NB4 (cell line): ENCODE results near the gene TMEM100.

Experiments
- DNase-seq: peaks from one replicate; pipeline ENCODE4 v3.0.0; 2010; ENCODE audit warnings: low read depth
- H3K4me3 ChIP-seq: one replicate; pipeline ENCODE4 v1.5.1; 2011; ENCODE audit warnings: mild to moderate bottlenecking, low read depth, low read length, moderate library complexity
- MYC ChIP-seq: IDR thresholded peaks from 2 replicates; pipeline ENCODE4 v1.6.1; 2011; ENCODE audit warnings: low read depth, low read length
- POLR2A ChIP-seq: IDR thresholded peaks from 2 replicates; pipeline ENCODE4 v1.6.1; 2011; ENCODE audit warnings: mild to moderate bottlenecking; ENCODE audit not compliant: insufficient read length; ENCODE audit errors: extremely low read depth
- TF ChIP-seq, protein P1 (sequence below): IDR thresholded peaks from one replicate; pipeline ENCODE4 v1.5.1; 2012; ENCODE audit warnings: low read depth, low read length
- TF ChIP-seq, protein P2 (sequence below): IDR thresholded peaks from 2 replicates; pipeline ENCODE4 v1.6.1; 2011; ENCODE audit warnings: low read depth, low read length

Gene TMEM100

DNA sequence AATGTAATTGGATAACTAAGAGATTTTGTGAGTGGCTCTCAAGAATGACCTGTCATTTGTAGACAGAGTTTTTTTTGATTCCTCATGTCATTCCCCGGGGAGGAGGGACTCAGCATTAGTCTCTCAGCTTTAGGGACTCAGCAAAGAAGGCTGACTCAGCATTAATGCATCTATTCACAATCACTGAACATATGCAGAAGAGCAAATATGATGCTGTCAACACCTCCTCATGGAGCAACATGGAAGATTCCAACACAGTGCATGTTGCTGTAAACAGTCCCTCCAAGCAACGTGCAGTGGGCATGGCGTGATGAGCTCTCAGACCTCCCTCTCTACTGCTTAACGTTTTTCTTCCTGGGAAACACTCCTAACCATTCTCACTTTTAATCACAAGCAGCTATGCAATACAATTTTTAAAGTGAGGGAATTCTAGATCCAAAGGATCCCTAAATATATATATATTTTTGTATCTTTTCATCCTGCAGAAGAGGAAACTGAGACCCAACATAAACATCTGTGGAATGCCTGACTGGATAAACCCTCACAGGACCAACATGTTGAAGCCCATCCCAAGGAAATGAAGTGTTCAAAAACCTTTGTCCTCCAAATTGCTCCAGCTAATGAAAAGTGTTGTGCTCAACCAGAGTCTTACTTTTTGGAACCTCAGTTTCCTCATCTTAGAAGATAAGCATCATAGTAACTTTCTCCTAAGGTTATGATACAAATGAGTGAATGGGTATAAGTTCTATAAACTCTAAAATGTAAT is 38.9 kb downstream of the TMEM100 start:
- TF ChIP-seq, protein P1, sequence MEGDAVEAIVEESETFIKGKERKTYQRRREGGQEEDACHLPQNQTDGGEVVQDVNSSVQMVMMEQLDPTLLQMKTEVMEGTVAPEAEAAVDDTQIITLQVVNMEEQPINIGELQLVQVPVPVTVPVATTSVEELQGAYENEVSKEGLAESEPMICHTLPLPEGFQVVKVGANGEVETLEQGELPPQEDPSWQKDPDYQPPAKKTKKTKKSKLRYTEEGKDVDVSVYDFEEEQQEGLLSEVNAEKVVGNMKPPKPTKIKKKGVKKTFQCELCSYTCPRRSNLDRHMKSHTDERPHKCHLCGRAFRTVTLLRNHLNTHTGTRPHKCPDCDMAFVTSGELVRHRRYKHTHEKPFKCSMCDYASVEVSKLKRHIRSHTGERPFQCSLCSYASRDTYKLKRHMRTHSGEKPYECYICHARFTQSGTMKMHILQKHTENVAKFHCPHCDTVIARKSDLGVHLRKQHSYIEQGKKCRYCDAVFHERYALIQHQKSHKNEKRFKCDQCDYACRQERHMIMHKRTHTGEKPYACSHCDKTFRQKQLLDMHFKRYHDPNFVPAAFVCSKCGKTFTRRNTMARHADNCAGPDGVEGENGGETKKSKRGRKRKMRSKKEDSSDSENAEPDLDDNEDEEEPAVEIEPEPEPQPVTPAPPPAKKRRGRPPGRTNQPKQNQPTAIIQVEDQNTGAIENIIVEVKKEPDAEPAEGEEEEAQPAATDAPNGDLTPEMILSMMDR, result no peak
- no peak for TF ChIP-seq POLR2A
- TF ChIP-seq, protein P2, sequence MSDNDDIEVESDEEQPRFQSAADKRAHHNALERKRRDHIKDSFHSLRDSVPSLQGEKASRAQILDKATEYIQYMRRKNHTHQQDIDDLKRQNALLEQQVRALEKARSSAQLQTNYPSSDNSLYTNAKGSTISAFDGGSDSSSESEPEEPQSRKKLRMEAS, result no peak
- no peak for TF ChIP-seq MYC
- no peak for DNase-seq
- no peak overlapping the region for H3K4me3 ChIP-seq

DNA sequence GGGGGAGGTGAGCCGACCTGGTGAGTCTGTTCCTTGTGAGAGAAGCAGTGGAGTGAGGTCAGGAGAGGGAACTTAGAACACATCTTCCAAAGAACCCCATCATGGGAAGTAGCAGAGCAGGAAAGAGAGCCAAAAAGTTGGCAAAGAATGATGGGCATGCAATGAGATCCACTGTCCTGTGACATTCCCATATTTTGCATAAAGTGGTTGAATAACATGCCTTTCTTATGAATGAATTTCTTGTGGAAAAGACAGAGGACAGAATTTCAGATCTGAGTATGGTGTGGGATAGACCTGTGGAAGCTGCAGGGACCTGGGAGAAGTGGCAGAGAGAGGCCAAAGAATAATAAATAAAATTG is 41.3 kb downstream of the TMEM100 start:
- H3K4me3 ChIP-seq, result no peak overlapping the region

DNA sequence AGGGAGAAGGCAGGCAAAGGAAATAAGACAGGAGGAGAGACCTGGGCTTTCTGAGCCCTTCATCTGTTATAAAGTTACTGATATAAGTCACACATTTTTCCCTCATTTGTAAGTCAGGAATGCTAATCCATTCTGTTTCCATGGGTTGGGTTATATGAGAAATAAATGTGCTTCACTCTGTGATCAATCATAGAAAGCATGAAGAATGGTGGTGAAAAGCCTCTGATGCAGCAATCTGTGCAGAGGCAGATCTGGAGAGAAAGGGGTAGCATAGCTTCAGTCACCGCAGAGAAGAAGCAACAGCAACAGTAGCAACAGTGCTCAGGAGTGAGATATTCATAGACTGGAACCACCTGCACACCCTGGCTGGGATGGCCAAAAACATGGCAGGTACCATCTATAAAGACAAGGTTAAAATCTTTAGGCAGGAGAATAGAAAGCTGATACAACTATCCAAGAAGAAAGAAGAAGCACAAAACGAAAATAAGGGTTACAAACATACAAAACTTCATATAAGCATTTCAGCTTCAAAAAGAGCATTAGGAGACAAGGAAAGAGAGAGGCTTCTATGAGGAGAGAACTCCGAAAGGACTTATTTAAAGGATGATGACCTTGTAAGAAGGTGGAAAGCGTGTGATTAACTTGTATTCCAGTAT is 41.9 kb downstream of the TMEM100 start:
- no peak for DNase-seq
- no peak for TF ChIP-seq MYC
- no peak for TF ChIP-seq POLR2A
- TF ChIP-seq, protein P2, result no peak
- TF ChIP-seq, protein P1, result no peak
- H3K4me3 ChIP-seq, result no peak overlapping the region

More for the DNA sequence above, 41.3 kb downstream of the TMEM100 start:
- DNase-seq, result no peak
- TF ChIP-seq, protein P2, result no peak
- TF ChIP-seq, protein P1, result no peak
- TF ChIP-seq MYC (no peak), POLR2A (no peak)

DNA sequence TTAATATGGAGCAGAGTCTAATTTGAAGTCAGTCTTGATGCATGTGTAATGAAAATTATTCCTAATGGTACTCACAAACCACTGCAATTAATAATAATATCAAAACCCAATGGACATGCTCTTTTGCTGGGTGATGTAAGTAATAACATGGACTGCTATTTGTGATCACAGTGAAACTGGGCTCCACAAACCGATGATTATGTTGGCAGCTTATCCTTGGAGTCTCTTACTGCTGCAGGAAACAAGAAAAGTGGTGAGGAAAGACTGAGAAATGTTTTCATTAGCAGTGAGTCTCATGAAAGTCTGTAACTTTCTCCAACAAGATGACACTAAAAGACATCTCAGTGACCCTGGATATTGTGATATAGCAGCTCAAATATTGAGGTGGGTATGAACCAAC is 45.2 kb downstream of the TMEM100 start:
- TF ChIP-seq, protein P2, result no peak
- TF ChIP-seq, protein P1, result no peak
- TF ChIP-seq MYC (no peak), POLR2A (no peak)
- no peak for DNase-seq
- H3K4me3 ChIP-seq, result no peak overlapping the region

DNA sequence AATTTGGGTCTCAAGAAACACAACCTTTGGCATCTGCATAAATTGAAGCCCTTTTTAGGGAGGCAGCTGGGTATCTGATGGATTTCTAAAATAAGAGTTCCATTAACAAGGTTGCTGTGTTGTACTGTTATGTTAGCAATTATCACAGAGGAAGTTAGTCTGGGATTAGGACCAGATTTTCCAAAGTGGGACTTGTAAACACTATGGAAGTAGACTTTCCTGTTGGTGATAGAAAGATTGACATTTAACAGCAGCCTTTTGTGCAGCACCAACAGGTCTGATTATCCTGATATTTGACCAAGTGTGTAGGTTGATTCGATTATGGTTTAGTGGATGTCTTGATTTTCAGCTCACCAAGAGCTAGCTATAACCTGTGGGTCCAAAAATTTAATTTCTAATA is 46.4 kb downstream of the TMEM100 start:
- TF ChIP-seq, protein P1, result no peak
- no peak for TF ChIP-seq MYC
- no peak overlapping the region for H3K4me3 ChIP-seq
- no peak for DNase-seq
